ENCODE results near the gene MATN3.

- TF ChIP-seq CTCF (IDR thresholded peaks at IDR 0.05) (no peak), POLR2A (IDR thresholded peaks at IDR 0.05) (no peak)
These were observed 22.4 kb upstream of the MATN3 start for GRCh38 chr2:20034821-20035220.
